Activated B cell treated with CpG ODN at 0.5 μM for 24 hours (primary cell): ENCODE data around the gene CCND3. TPM values are rescaled to one million over a fixed set of nuclear protein-coding genes. Genes with fewer than 3 reads are reported as not detected.

Experiments
- ATAC-seq: fragments of 200-7000 bp; cut with Tn5 transposase; one replicate; pipeline ENCODE4 v1.10.0; 2021; ENCODE audit warnings: low read depth, mild to moderate bottlenecking, moderate library complexity
- CTCF ChIA-PET: fragments of 350-600 bp; sonication (Branson Sonifier 250); formaldehyde crosslinking; loops from one replicate; lab custom pipeline; 2021; ENCODE audit warnings: antibody characterized with exemption; lab: Charles Lee
- POLR2A ChIA-PET: fragments of 350-600 bp; sonication (Branson Sonifier 250); formaldehyde crosslinking; loops from one replicate; lab custom pipeline; 2021; ENCODE audit warnings: antibody characterized with exemption; lab: Charles Lee
- DNase-seq: peaks from one replicate; pipeline ENCODE4 v3.0.0; 2022
- H3K27ac Mint-ChIP-seq: one replicate; pipeline ENCODE4 v1.8.0; 2020; ENCODE audit warnings: mixed read lengths
- H3K27me3 Mint-ChIP-seq: one replicate; pipeline ENCODE4 v1.8.0; 2021; ENCODE audit warnings: mixed read lengths
- H3K36me3 Mint-ChIP-seq: one replicate; pipeline ENCODE4 v1.8.0; 2021; ENCODE audit warnings: low read depth, mixed read lengths
- H3K4me1 Mint-ChIP-seq: one replicate; pipeline ENCODE4 v1.8.0; 2021; ENCODE audit warnings: mixed read lengths
- H3K4me3 Mint-ChIP-seq: one replicate; pipeline ENCODE4 v1.8.0; 2020; ENCODE audit warnings: mild to moderate bottlenecking, mixed read lengths
- H3K9me3 Mint-ChIP-seq: one replicate; pipeline ENCODE4 v1.8.0; 2020; ENCODE audit warnings: mixed read lengths
- CTCF ChIP-seq: fragments of 200-600 bp; IDR thresholded peaks from one replicate; pipeline ENCODE4 v1.8.0; 2022; ENCODE audit warnings: antibody characterized with exemption, mild to moderate bottlenecking
- intact Hi-C: fragments of 100-400 bp; cut with micrococcal nuclease; formaldehyde crosslinking; loops from one replicate; pipeline ENCODE4 v1.15.1; 2024
- total RNA-seq: library from RNA; stranded (reverse); gene quantifications from 2 replicates; pipeline ENCODE4 v1.2.3, GENCODE V29; 2022

CCND3 gene
- total RNA-seq, 1 donor from 2014 or later: 75.2 TPM

- POLR2A ChIA-PET: interaction anchor here (0.6 to 1.5 kb wide), 2 partner anchors 8 to 410 kb away, joined by 4 read pairs; no protein-coding TSS in a partner anchor
Observed at GRCh38 chr6:41964201-41964887, 22.7 kb upstream of the CCND3 start.

GRCh38 chr6:41963371-41963770 lies 21.8 kb upstream of the CCND3 start:
- H3K27me3 Mint-ChIP-seq: no peaks in the 10 kb centered on the region
- ATAC-seq: no peak
- peaks cover 33% of the 10 kb centered on the region for H3K4me1 Mint-ChIP-seq
- peaks cover 44% of the 10 kb centered on the region for H3K36me3 Mint-ChIP-seq
- ChIA-PET CTCF (interaction anchor here (0.6 to 1.1 kb wide), 2 partner anchors 24 to 76 kb away, joined by 3 read pairs; no protein-coding TSS in a partner anchor), POLR2A (interaction anchor here (0.6 to 1.5 kb wide), 4 partner anchors 9 to 411 kb away, joined by 3 to 4 read pairs (median 4); no protein-coding TSS in a partner anchor)
- H3K4me3 Mint-ChIP-seq: no peak overlapping the region
- TF ChIP-seq CTCF: no peak
- intact Hi-C loops: no loop called here
- H3K9me3 Mint-ChIP-seq: peaks cover 4% of the 10 kb centered on the region
- peak overlapping the region; percentile 51 for H3K27ac Mint-ChIP-seq
- no peak for DNase-seq

More at GRCh38 chr6:41964201-41964887, 22.7 kb upstream of the CCND3 start:
- no peaks in the 10 kb centered on the region for H3K27me3 Mint-ChIP-seq
- H3K36me3 Mint-ChIP-seq: peaks cover 36% of the 10 kb centered on the region
- intact Hi-C loops: no loop called here
- H3K4me3 Mint-ChIP-seq: no peak overlapping the region
- ATAC-seq: no peak
- no peaks in the 10 kb centered on the region for H3K9me3 Mint-ChIP-seq
- TF ChIP-seq CTCF: no peak
- H3K27ac Mint-ChIP-seq: peak overlapping the region; percentile 18
- CTCF ChIA-PET: no interaction called here
- no peak for DNase-seq
- H3K4me1 Mint-ChIP-seq: peaks cover 24% of the 10 kb centered on the region

- Mint-ChIP-seq H3K4me3 (no peak overlapping the region), H3K27me3 (no peaks in the 10 kb centered on the region), H3K36me3 (peaks cover 46% of the 10 kb centered on the region), H3K9me3 (peaks cover 4% of the 10 kb centered on the region), H3K4me1 (peaks cover 33% of the 10 kb centered on the region), H3K27ac (peak overlapping the region; percentile 24)
- intact Hi-C loops: no loop called here
- POLR2A ChIA-PET: interaction anchor here (0.5 to 0.7 kb wide), 2 partner anchors 24 to 273 kb away, joined by 4 read pairs; no protein-coding TSS in a partner anchor
- TF ChIP-seq CTCF: no peak
- DNase-seq (no peak), ATAC-seq (no peak)
- CTCF ChIA-PET: no interaction called here
Observed at GRCh38 chr6:41960028-41960427, 18.4 kb upstream of the CCND3 start.

GRCh38 chr6:41958022-41958856 lies 16.6 kb upstream of the CCND3 start:
- no peaks in the 10 kb centered on the region for H3K27me3 Mint-ChIP-seq
- DNase-seq (no peak), ATAC-seq (peak; percentile 81)
- peak overlapping the region; percentile 66 for H3K27ac Mint-ChIP-seq
- H3K4me3 Mint-ChIP-seq: peak overlapping the region; percentile 2
- POLR2A ChIA-PET: interaction anchor here (0.6 to 0.7 kb wide), 2 partner anchors 19 to 48 kb away, joined by 6 to 9 read pairs; no protein-coding TSS in a partner anchor
- CTCF ChIA-PET: no interaction called here
- peaks cover 31% of the 10 kb centered on the region for H3K4me1 Mint-ChIP-seq
- intact Hi-C loops: loop anchor here (1.0 kb wide), 2 partner anchors 17 to 18 kb away; partner anchors contain the start of gene CCND3
- peaks cover 4% of the 10 kb centered on the region for H3K9me3 Mint-ChIP-seq
- H3K36me3 Mint-ChIP-seq: peaks cover 37% of the 10 kb centered on the region
- TF ChIP-seq CTCF: no peak

- POLR2A ChIA-PET: interaction anchor here (0.6 kb wide), 1 partner anchor 10 kb away, joined by 3 read pairs; no protein-coding TSS in a partner anchor
- peaks cover 36% of the 10 kb centered on the region for H3K36me3 Mint-ChIP-seq
Observed at GRCh38 chr6:41957117-41957516, 15.5 kb upstream of the CCND3 start.

More at GRCh38 chr6:41957117-41957516, 15.5 kb upstream of the CCND3 start:
- no peak for ATAC-seq
- Mint-ChIP-seq H3K27me3 (no peaks in the 10 kb centered on the region), H3K9me3 (peaks cover 4% of the 10 kb centered on the region), H3K4me1 (peaks cover 30% of the 10 kb centered on the region), H3K4me3 (no peak overlapping the region), H3K27ac (peak overlapping the region; percentile 72)
- no peak for TF ChIP-seq CTCF
- no peak for DNase-seq
- CTCF ChIA-PET: no interaction called here
- intact Hi-C loops: no loop called here
